GM12878 (cell line): ENCODE data around the gene PRRX2. TPM values are rescaled to one million over a fixed set of nuclear protein-coding genes. Genes with fewer than 3 reads are reported as not detected.

Experiments
- ATAC-seq: fragments of 200-7000 bp; cut with Tn5 transposase; 3 replicates; pipeline ENCODE4 v1.9.1; 2020; ENCODE audit warnings: mild to moderate bottlenecking, moderate library complexity
- BruUV-seq: library from RNA; stranded (reverse); fragments of 400-500 nt; replicated peaks from 2 replicates; lab custom pipeline; 2021; lab: Mats Ljungman, UMichigan
- CTCF ChIA-PET: fragments of 300-600 bp; sonication (Branson Sonifier 250); formaldehyde crosslinking; extraction: SDS; loops from one replicate; lab custom pipeline; 2021; ENCODE audit warnings: inconsistent platforms; lab: Yijun Ruan, JAX
- POLR2A ChIA-PET: fragments of 350-600 bp; formaldehyde crosslinking; extraction: SDS; loops from one replicate; lab custom pipeline; 2021; ENCODE audit warnings: inconsistent platforms; lab: Charles Lee
- RAD21 ChIA-PET: fragments of 300-600 bp; sonication (Branson Sonifier 250); formaldehyde crosslinking; loops from one replicate; lab custom pipeline; 2023; ENCODE audit warnings: antibody characterized with exemption; ENCODE audit not compliant: unreplicated experiment; lab: Charles Lee
- SMC1A ChIA-PET: fragments of 300-600 bp; sonication (Branson Sonifier 250); formaldehyde crosslinking; loops from one replicate; lab custom pipeline; 2023; ENCODE audit not compliant: unreplicated experiment, uncharacterized antibody; lab: Charles Lee
- DNase-seq: peaks from one replicate; pipeline ENCODE4 v3.0.0-alpha.2; 2011; ENCODE audit warnings: low read depth, low spot score
- FAIRE-seq: peaks from 3 replicates; lab custom pipeline; 2011; peaks lifted over from hg19 to GRCh38; lab: Jason Lieb, UNC
- H2AFZ ChIP-seq: 2 replicates; pipeline ENCODE4 v1.6.0; 2011; ENCODE audit warnings: low read depth, low read length, control low read depth; ENCODE audit not compliant: control insufficient read depth
- H3K27ac ChIP-seq: 2 replicates; pipeline ENCODE4 v1.5.1; 2011; ENCODE audit warnings: control low read depth; ENCODE audit not compliant: control insufficient read depth, insufficient read depth
- H3K27me3 ChIP-seq, 2 experiments: replicated peaks in 1 of 2; 2 replicates each; pipeline versions ENCODE4 v1.6.0 to v1.6.1; 2011; ENCODE audit warnings: low read length in 1 of 2; ENCODE audit not compliant: control insufficient read depth in 2 of 2, insufficient read depth in 2 of 2
- H3K36me3 ChIP-seq, 2 experiments: 2 replicates each; pipeline ENCODE4 v1.5.1; 2011; ENCODE audit warnings: low read length in 1 of 2; ENCODE audit not compliant: control insufficient read depth in 2 of 2, insufficient read depth in 2 of 2
- H3K4me1 ChIP-seq: 2 replicates; pipeline ENCODE4 v1.6.1; 2011; ENCODE audit warnings: mild to moderate bottlenecking, low read length, moderate library complexity, mixed read lengths; ENCODE audit not compliant: control insufficient read depth, insufficient read depth
- H3K4me2 ChIP-seq: 2 replicates; pipeline ENCODE4 v1.6.0; 2011; ENCODE audit warnings: control low read depth; ENCODE audit not compliant: control insufficient read depth, insufficient read depth
- H3K4me3 ChIP-seq: fragments of 200-600 bp; sonication (generic); 2 replicates; pipeline ENCODE4 v1.5.1; 2016
- H3K79me2 ChIP-seq: 2 replicates; pipeline ENCODE4 v1.6.0; 2011; ENCODE audit warnings: low read length; ENCODE audit not compliant: control insufficient read depth, insufficient read depth
- H3K9ac ChIP-seq: 2 replicates; pipeline ENCODE4 v1.8.0; 2011; ENCODE audit warnings: low read length, control low read depth, mixed read lengths; ENCODE audit not compliant: control insufficient read depth, insufficient read depth
- H3K9me3 ChIP-seq: replicated peaks from 3 replicates; pipeline ENCODE4 v1.5.1; 2011; ENCODE audit warnings: mild to moderate bottlenecking, low read length; ENCODE audit not compliant: control insufficient read depth, insufficient read depth
- H4K20me1 ChIP-seq: 2 replicates; pipeline ENCODE4 v1.6.0; 2011; ENCODE audit not compliant: control insufficient read depth, insufficient read depth
- BHLHE40 ChIP-seq, 2 experiments: fragments of 450-650 bp in 1 of 2; IDR thresholded peaks; 2 replicates each; pipeline ENCODE4 v1.6.1; 2011 to 2017; ENCODE audit warnings: low read depth in 2 of 2, borderline replicate concordance in 1 of 2, improper control_type of control experiment in 1 of 2, low read length in 1 of 2, mild to moderate bottlenecking in 1 of 2
- CBX3 ChIP-seq: fragments of 200-600 bp; sonication (generic); IDR thresholded peaks from 2 replicates; pipeline ENCODE4 v1.6.1; 2016; ENCODE audit warnings: low read depth, borderline replicate concordance
- ESRRA ChIP-seq: IDR thresholded peaks from 2 replicates; pipeline ENCODE4 v1.6.1; 2012; ENCODE audit warnings: mild to moderate bottlenecking, low read length, improper control_type of control experiment
- EZH2 ChIP-seq: IDR thresholded peaks from 2 replicates; pipeline ENCODE4 v1.6.1; 2012; ENCODE audit warnings: low read depth, mild to moderate bottlenecking, control low read depth, inconsistent platforms, low read length, borderline replicate concordance; ENCODE audit not compliant: control insufficient read depth
- HDAC2 ChIP-seq: fragments of 200-600 bp; sonication (generic); IDR thresholded peaks from 2 replicates; pipeline ENCODE4 v1.6.1; 2017
- IRF4 ChIP-seq: IDR thresholded peaks from 2 replicates; pipeline ENCODE4 v1.6.1; 2011; ENCODE audit warnings: low read depth, low read length
- JUND ChIP-seq: IDR thresholded peaks from 2 replicates; pipeline ENCODE4 v1.6.1; 2012; ENCODE audit warnings: low read depth, mild to moderate bottlenecking, low read length, improper control_type of control experiment, moderate library complexity
- MTA2 ChIP-seq: fragments of 450-650 bp; IDR thresholded peaks from 2 replicates; pipeline ENCODE4 v1.6.1; 2016; ENCODE audit warnings: low read depth, mild to moderate bottlenecking, moderate library complexity
- NFIC ChIP-seq: IDR thresholded peaks from 2 replicates; pipeline ENCODE4 v1.6.1; 2012; ENCODE audit warnings: low read depth, mild to moderate bottlenecking, inconsistent platforms, low read length, moderate library complexity
- RCOR1 ChIP-seq: conservative IDR thresholded peaks from 2 replicates; pipeline ENCODE4 v1.6.1; 2012; ENCODE audit warnings: low read depth, low read length, improper control_type of control experiment
- TARDBP ChIP-seq: IDR thresholded peaks from 2 replicates; pipeline ENCODE4 v1.6.1; 2016; ENCODE audit warnings: borderline replicate concordance
- TBL1XR1 ChIP-seq: IDR thresholded peaks from 2 replicates; pipeline ENCODE4 v1.6.1; 2012; ENCODE audit warnings: low read depth, low read length, improper control_type of control experiment
- WRNIP1 ChIP-seq: IDR thresholded peaks from 2 replicates; pipeline ENCODE4 v1.6.1; 2011; ENCODE audit warnings: low read depth, low read length, improper control_type of control experiment, borderline replicate concordance
- YY1 ChIP-seq: IDR thresholded peaks from 2 replicates; pipeline ENCODE4 v1.6.1; 2011; ENCODE audit warnings: low read depth, mild to moderate bottlenecking, low read length
- ZNF622 ChIP-seq: fragments of 450-650 bp; IDR thresholded peaks from 2 replicates; pipeline ENCODE4 v1.6.1; 2017; ENCODE audit warnings: mild to moderate bottlenecking, inconsistent platforms
- WGBS: methylation state at CpG from one replicate; pipeline ENCODE4 v1.1.6; 2016; ENCODE audit warnings: low lambda C conversion rate; ENCODE audit not compliant: insufficient replicate concordance, insufficient coverage; ENCODE audit errors: missing lambda C conversion rate; 5-methylcytosine and 5-hydroxymethylcytosine counted together
- in situ Hi-C: fragments of 300-500 bp; cut with MboI; formaldehyde crosslinking; loops from 9 replicates; pipeline ENCODE4 v1.14.3; 2018; ENCODE audit warnings: mixed read lengths
- intact Hi-C: fragments of 100-400 bp; cut with micrococcal nuclease; formaldehyde crosslinking; loops from one replicate; pipeline ENCODE4 v1.14.2; 2022; ENCODE audit not compliant: unreplicated experiment
- polyA plus RNA-seq, 11 experiments: library from polyadenylated mRNA; depleted of rRNA in 4 of 11; unstranded in 6 of 11; stranded (reverse) in 5 of 11; fragments of >200 nt; fragmentation: Nextera tagmentation in 4 of 11; fragmentation: Illumina TruSeq in 1 of 11; extraction: Ambion mirVana in 4 of 11; extraction: Trizol in 1 of 11; gene quantifications; 1 replicate in 1 of 11; 2 replicates in 10 of 11; pipeline versions ENCODE4 v1.2.1 to v1.2.3, GENCODE V29; 2011 to 2016; ENCODE audit warnings: inconsistent platforms in 2 of 11, missing spikeins in 2 of 11, low read depth in 1 of 11
- total RNA-seq, 4 experiments: library from RNA; depleted of rRNA in 3 of 4; stranded (reverse); fragments of >200 nt in 3 of 4; fragmentation: Illumina TruSeq in 1 of 4; extraction: Trizol in 1 of 4; gene quantifications; 2 replicates each; pipeline versions ENCODE4 v1.2.1 to v1.2.3, GENCODE V29; 2013 to 2021
- TF ChIP-seq, protein P1 (sequence below): IDR thresholded peaks from 2 replicates; pipeline ENCODE4 v1.6.1; 2011; ENCODE audit warnings: low read depth, mild to moderate bottlenecking, low read length, moderate library complexity, borderline replicate concordance; ENCODE audit errors: extremely low read depth
- TF ChIP-seq, protein P2 (sequence below): IDR thresholded peaks from 2 replicates; pipeline ENCODE4 v1.6.1; 2011; ENCODE audit warnings: low read depth, low read length, improper control_type of control experiment, borderline replicate concordance
- TF ChIP-seq, protein P3 (sequence below): IDR thresholded peaks from 2 replicates; pipeline ENCODE4 v1.6.1; 2012; ENCODE audit warnings: low read length, inconsistent platforms

The PRRX2 gene
- total and polyA plus RNA-seq, 10 of the 15 experiments (the other 5 are each of a cell fraction or from before 2014, with no cell fraction given): not detected

DNA sequence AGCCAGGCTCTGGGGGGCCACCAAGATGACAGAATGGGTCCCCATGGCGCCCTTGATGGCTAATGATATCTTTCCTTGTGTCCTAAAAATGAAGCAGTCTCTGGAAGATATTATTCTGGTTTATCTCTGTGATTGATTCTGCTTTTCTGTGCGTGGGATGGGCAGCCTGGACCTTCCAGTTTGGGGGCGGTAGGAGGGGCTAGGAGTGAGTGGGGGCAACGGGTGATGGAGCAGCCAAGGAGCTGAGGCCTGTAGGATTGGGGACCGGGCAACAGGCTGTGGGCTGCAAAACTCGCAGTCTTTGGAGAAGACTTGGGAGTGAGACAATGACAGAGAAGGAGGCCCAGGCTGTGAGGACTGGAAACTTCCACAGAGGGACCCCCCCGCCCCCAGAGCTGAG lies 8.8 kb downstream of the PRRX2 start:
- no peak overlapping the region for H3K4me2 ChIP-seq
- WGBS: 5% methylated on average over 7 of the region's 7 CpGs
- CTCF ChIA-PET: no interaction called here
- no peaks in the 10 kb centered on the region for H3K79me2 ChIP-seq
- H3K9me3 ChIP-seq: no peaks in the 10 kb centered on the region
- no peak for TF ChIP-seq HDAC2
- no peak for TF ChIP-seq IRF4
- no peak for TF ChIP-seq BHLHE40 (IDR thresholded peaks at IDR 0.05; ENCODE audit: borderline replicate concordance in 1 of 2, low read depth in 2 of 2, low read length in 1 of 2)
- no peak for TF ChIP-seq MTA2
- TF ChIP-seq YY1: no peak
- TF ChIP-seq TBL1XR1: no peak
- no peak for TF ChIP-seq NFIC
- no peak for TF ChIP-seq EZH2
- TF ChIP-seq, all 136 proteins: peak for 0
- ATAC-seq (no peak), FAIRE-seq (no peak), DNase-seq (no peak)
- Histone ChIP-seq H3K36me3 (no peaks in the 10 kb centered on the region), H4K20me1 (no peaks in the 10 kb centered on the region), H3K27me3 (peaks cover 0 to 2% of the 10 kb centered on the region in 2 experiments; a peak in 2 of 4 replicates), H3K4me1 (no peaks in the 10 kb centered on the region), H3K27ac (no peak overlapping the region), H3K4me3 (no peak overlapping the region), H3K9ac (no peak overlapping the region), H2AFZ (no peak overlapping the region)
- POLR2A ChIA-PET: interaction anchor here (0.6 kb wide), 1 partner anchor 18 kb away, joined by 5 read pairs; no protein-coding TSS in a partner anchor
- BruUV-seq: no TSS peak
- SMC1A ChIA-PET: no interaction called here
- RAD21 ChIA-PET: no interaction called here
- in situ Hi-C loops: no loop called here
- intact Hi-C loops: no loop called here

DNA sequence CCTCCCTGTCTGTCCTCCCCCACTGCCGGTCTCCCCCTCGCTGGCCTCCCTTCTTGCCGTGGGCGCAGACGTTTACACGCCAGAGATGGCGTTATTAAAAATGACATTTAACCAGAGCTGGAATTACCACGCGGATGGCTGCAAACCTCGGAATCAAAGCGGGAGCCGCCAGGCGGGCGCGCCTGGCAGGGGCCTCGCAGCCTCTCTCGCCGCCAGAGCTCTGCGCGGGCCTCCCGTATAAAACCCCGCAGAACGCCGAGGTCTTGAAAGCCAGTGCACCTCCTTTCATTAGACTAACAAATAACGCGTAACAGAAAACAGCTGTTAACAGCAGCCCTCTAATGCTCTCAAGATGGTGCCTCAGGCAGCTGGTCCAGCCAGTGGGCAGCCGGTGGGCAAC lies 10.2 kb downstream of the PRRX2 start:
- no peak for TF ChIP-seq WRNIP1
- TF ChIP-seq, protein P1, sequence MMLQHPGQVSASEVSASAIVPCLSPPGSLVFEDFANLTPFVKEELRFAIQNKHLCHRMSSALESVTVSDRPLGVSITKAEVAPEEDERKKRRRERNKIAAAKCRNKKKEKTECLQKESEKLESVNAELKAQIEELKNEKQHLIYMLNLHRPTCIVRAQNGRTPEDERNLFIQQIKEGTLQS: no peak
- no peak for TF ChIP-seq ESRRA
- TF ChIP-seq, protein P2, sequence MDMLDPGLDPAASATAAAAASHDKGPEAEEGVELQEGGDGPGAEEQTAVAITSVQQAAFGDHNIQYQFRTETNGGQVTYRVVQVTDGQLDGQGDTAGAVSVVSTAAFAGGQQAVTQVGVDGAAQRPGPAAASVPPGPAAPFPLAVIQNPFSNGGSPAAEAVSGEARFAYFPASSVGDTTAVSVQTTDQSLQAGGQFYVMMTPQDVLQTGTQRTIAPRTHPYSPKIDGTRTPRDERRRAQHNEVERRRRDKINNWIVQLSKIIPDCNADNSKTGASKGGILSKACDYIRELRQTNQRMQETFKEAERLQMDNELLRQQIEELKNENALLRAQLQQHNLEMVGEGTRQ: no peak
- TF ChIP-seq, protein P3, sequence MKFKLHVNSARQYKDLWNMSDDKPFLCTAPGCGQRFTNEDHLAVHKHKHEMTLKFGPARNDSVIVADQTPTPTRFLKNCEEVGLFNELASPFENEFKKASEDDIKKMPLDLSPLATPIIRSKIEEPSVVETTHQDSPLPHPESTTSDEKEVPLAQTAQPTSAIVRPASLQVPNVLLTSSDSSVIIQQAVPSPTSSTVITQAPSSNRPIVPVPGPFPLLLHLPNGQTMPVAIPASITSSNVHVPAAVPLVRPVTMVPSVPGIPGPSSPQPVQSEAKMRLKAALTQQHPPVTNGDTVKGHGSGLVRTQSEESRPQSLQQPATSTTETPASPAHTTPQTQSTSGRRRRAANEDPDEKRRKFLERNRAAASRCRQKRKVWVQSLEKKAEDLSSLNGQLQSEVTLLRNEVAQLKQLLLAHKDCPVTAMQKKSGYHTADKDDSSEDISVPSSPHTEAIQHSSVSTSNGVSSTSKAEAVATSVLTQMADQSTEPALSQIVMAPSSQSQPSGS: no peak
- TF ChIP-seq TARDBP: no peak
- TF ChIP-seq ZNF622: no peak
- no peak for TF ChIP-seq RCOR1
- TF ChIP-seq CBX3: no peak
- TF ChIP-seq JUND: no peak
- ChIA-PET CTCF (no interaction called here), RAD21 (no interaction called here), SMC1A (no interaction called here), POLR2A (no interaction called here)
- Histone ChIP-seq H3K27me3 (peaks cover 0 to 2% of the 10 kb centered on the region in 2 experiments; a peak in 2 of 4 replicates), H3K4me3 (no peak overlapping the region), H3K79me2 (no peaks in the 10 kb centered on the region), H3K36me3 (no peaks in the 10 kb centered on the region), H3K27ac (no peak overlapping the region), H3K4me2 (no peak overlapping the region), H4K20me1 (no peaks in the 10 kb centered on the region), H3K4me1 (no peaks in the 10 kb centered on the region), H3K9me3 (no peaks in the 10 kb centered on the region), H2AFZ (no peak overlapping the region), H3K9ac (no peak overlapping the region)
- no peak for FAIRE-seq
- BruUV-seq: no TSS peak
- DNase-seq: no peak
- 74% methylated on average over 25 of the region's 27 CpGs for WGBS
- intact Hi-C loops: no loop called here
- in situ Hi-C loops: no loop called here
- ATAC-seq: no peak
